ENCODE results near the gene RHBDD1.

The RHBDD1 gene

DNA sequence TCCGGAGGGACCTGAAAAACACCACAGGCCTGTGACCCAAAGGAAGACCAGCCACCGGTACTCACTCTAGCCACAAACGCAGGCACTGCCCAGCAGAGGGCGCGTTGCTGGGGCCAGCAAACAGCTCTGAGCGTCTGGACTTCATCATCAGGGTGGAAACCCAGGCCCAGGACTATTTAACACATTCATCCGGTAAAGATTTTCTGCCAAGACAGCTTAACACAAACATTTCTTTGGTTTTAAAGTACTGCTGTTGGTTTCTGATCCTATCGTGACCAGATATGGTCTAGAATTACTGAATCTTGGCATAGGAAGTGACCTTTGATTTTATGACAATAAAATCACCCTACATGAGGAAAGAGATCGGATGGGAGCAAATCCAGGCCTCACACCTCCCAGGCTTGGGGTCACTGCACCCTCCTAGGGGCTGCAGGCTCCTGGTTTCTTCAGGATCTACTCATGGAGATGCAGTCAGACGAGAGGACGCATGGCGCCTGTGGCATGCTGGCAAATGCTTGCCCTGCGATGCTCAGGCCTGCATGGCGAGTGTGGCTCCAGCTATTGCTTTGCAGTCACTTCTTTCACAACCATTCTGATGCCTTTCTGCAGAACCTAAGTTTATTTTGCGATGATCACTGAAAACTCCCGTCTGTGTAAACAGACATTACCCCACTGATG lies 197.8 kb downstream of the RHBDD1 start:
- peak; percentile 59 for DNase-seq (ENCODE audit: low read depth)

DNA sequence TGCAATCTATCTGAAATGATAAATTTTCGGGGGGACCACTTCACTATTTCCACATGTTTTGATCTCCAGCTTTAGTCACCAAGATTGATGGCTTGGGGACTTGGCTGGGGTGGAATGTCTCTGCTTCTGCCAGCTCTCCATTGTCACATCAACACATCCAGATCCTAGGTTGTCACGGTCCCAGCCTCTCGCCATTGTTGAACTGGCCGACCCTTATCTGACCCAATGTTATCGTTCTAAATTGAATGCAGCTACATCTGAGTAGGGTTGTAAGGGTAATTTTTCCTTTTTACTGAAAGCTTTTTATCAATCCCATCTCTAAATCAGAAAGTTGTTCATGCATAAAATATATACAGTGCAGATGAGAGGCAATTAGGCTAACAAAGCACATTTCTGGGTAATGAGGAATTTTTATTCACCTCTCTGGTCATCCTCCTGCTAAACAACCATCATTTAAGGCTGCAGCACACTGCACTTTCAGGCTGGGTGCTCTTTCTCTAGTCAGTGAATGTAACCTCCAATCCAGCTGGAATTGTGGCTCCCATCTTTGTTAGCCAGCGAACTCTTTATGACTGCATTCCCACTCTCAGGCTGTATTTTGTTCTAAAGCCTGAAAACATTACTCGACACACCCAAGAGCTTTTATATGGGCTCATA lies 200.0 kb downstream of the RHBDD1 start:
- DNase-seq (ENCODE audit: low read depth): no peak

DNA sequence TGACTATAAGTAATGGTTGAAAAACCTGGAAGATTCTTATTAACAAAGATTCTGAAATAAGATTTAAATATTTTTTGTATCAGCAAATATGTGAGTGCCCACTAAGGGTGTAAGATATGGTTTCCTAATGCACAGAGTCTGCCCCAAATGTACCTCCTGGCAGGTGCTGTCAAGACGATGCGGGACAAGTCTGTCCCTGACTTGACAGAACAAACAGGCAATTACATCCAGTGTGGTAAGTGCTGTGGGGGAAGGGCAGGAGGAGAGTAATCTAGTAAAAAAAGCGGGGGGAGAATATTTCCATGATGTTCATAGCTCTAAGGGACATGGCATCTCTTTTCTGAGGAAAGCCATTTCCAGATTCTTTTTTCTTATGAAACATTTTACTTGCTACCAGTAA lies 200.7 kb downstream of the RHBDD1 start:
- DNase-seq (ENCODE audit: low read depth): no peak

DNA sequence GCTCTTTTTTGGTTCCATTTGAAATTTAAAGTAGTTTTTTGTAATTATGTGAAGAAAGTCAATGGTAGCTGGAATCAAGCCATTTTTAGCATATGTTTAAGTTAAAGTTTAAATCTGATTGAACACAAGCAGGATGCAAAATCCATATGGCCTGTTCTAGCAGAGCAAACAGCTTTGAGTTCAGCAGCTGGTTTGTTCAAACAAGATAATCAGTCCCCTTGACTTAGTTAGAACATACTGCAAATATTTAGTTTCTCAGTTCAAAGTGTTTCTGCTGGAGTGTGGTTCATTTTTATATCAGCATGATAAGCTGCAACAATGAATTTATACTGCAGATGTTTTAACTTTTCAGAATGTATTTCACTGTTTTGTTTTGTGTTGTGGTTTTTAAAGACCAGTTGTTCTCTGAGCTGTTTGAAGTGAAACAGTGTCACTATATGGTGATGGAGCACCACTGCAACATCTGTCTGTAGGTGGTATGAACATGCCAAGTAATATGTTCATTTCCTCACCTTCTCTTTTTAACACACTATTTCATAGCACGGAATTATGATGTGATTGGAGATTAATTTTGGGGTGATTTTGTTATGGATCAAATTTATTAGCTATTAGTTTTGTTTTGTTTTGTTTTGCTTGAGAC lies 202.8 kb downstream of the RHBDD1 start:
- DNase-seq (ENCODE audit: low read depth): no peak

DNA sequence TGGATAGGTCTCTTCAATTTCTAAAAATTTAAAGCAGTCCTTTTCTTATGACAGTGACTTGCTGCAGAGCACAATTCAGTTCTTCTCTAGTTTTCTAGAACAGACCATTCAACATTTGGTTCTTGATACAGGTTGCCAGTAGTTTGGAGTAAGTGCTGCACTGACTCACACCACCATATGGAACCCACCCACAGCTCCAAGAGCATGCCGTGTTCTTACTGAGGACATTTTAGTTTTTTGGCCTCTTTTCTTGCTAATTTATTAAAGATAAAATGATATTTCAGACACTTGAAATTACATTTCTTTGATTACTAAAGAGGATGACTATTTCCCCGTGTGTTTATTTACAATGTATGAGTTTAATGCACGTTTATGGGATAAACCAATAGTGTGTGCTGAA lies 208.1 kb downstream of the RHBDD1 start:
- no peak for DNase-seq (ENCODE audit: low read depth)

Measured in EH (cell line).